ENCODE measurements around the gene GPR84. TPM values are rescaled to one million over a fixed set of nuclear protein-coding genes. Genes with fewer than 3 reads are reported as not detected.

Gene GPR84
- total and polyA plus RNA-seq, 10 of the 15 experiments (the other 5 are each of a cell fraction or from before 2014, with no cell fraction given), result 0.37 to 4.7 (median 2.6) TPM

DNA sequence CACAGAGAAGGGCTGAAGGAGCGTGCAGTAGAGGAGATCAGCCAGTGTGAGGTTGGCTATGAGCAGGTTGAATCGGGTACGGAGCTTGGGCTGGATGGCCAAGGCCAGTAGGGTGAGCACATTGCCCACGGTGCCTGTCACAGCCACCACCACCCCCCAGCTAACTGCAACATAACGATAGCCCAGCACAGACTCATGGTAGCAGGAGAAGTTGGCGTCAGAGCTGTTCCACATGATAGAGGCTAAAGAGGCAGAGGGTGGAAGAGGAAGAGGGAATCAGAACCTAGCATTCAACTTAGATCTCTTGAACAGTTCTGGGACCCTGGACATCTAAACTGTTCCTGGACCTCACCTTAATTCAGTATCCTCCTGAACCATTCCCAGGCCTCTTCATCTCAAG is 668 bp downstream of the GPR84 start:
- Histone ChIP-seq H3K9me3 (replicated peaks; ENCODE audit: control insufficient read depth, insufficient read depth, low read length) (no peaks in the 10 kb centered on the region), H3K79me2 (ENCODE audit: control insufficient read depth, insufficient read depth, low read length) (no peaks in the 10 kb centered on the region), H3K27me3 (replicated peaks in 1 of 2; ENCODE audit: control insufficient read depth in 2 of 2, insufficient read depth in 2 of 2, low read length in 1 of 2) (no peaks in the 10 kb centered on the region), H3K36me3 (ENCODE audit: control insufficient read depth in 2 of 2, insufficient read depth in 2 of 2, low read length in 1 of 2) (no peaks in the 10 kb centered on the region), H3K4me2 (ENCODE audit: control insufficient read depth, insufficient read depth) (peak overlapping the region; percentile 74), H2AFZ (ENCODE audit: control insufficient read depth, low read depth, low read length) (no peak overlapping the region), H3K4me1 (ENCODE audit: control insufficient read depth, insufficient read depth, low read length) (peaks cover 30% of the 10 kb centered on the region), H3K9ac (ENCODE audit: control insufficient read depth, insufficient read depth, low read length) (peak overlapping the region; percentile 19; the same call in 1 of the 2 replicates), H4K20me1 (ENCODE audit: control insufficient read depth, insufficient read depth) (no peaks in the 10 kb centered on the region), H3K27ac (ENCODE audit: control insufficient read depth, insufficient read depth) (peak overlapping the region; percentile 49), H3K4me3 (0 out of 2 replicates have a peak overlapping the region, but pooled peaks have one; percentile 47)
- TF ChIP-seq SREBF1 (IDR thresholded peaks at IDR 0.05; ENCODE audit: low read length) (no peak), ZSCAN29 (IDR thresholded peaks at IDR 0.05) (no peak), KAT2A (conservative IDR thresholded peaks at IDR 0.05; ENCODE audit: control insufficient read depth, low read depth, low read length) (no peak), MEF2B (IDR thresholded peaks at IDR 0.05; ENCODE audit: partially characterized antibody, poor library complexity, severe bottlenecking) (no peak), NRF1 (conservative IDR thresholded peaks at IDR 0.05; ENCODE audit: low read depth, low read length) (no peak), BMI1 (IDR thresholded peaks at IDR 0.05; ENCODE audit: borderline replicate concordance) (no peak), CHD2 (IDR thresholded peaks at IDR 0.05; ENCODE audit: borderline replicate concordance, low read depth, low read length) (no peak), EZH2 (IDR thresholded peaks at IDR 0.05; ENCODE audit: borderline replicate concordance, control insufficient read depth, low read depth, low read length) (no peak)
- TF ChIP-seq, protein P1, sequence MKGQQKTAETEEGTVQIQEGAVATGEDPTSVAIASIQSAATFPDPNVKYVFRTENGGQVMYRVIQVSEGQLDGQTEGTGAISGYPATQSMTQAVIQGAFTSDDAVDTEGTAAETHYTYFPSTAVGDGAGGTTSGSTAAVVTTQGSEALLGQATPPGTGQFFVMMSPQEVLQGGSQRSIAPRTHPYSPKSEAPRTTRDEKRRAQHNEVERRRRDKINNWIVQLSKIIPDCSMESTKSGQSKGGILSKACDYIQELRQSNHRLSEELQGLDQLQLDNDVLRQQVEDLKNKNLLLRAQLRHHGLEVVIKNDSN (IDR thresholded peaks at IDR 0.05; ENCODE audit: borderline replicate concordance, extremely low read length, insufficient read depth, low read depth, low read length), result no peak
- TF ChIP-seq, protein P2, sequence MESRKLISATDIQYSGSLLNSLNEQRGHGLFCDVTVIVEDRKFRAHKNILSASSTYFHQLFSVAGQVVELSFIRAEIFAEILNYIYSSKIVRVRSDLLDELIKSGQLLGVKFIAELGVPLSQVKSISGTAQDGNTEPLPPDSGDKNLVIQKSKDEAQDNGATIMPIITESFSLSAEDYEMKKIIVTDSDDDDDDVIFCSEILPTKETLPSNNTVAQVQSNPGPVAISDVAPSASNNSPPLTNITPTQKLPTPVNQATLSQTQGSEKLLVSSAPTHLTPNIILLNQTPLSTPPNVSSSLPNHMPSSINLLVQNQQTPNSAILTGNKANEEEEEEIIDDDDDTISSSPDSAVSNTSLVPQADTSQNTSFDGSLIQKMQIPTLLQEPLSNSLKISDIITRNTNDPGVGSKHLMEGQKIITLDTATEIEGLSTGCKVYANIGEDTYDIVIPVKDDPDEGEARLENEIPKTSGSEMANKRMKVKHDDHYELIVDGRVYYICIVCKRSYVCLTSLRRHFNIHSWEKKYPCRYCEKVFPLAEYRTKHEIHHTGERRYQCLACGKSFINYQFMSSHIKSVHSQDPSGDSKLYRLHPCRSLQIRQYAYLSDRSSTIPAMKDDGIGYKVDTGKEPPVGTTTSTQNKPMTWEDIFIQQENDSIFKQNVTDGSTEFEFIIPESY (IDR thresholded peaks at IDR 0.05), result no peak
- TF ChIP-seq, protein P3, sequence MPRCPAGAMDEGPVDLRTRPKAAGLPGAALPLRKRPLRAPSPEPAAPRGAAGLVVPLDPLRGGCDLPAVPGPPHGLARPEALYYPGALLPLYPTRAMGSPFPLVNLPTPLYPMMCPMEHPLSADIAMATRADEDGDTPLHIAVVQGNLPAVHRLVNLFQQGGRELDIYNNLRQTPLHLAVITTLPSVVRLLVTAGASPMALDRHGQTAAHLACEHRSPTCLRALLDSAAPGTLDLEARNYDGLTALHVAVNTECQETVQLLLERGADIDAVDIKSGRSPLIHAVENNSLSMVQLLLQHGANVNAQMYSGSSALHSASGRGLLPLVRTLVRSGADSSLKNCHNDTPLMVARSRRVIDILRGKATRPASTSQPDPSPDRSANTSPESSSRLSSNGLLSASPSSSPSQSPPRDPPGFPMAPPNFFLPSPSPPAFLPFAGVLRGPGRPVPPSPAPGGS (IDR thresholded peaks at IDR 0.05; ENCODE audit: borderline replicate concordance, insufficient read depth, low read depth, low read length, poor library complexity, severe bottlenecking), result no peak
- FAIRE-seq (peak; percentile 61), DNase-seq (ENCODE audit: low read depth, low spot score) (no peak), ATAC-seq (no peak)
- in situ Hi-C loops (cut with MboI), result loop anchor here (5.0 to 10.0 kb wide), 3 partner anchors 66 to 339 kb away; partner anchors contain the start of gene HOXC6
- BruUV-seq (replicated peaks), result TSS peak; percentile 89
- RAD21 ChIA-PET (ENCODE audit: unreplicated experiment), result interaction anchor here (0.6 to 1.1 kb wide), 2 partner anchors 111 to 143 kb away, joined by 3 to 6 read pairs; no protein-coding TSS in a partner anchor
- WGBS (ENCODE audit: insufficient coverage, insufficient replicate concordance, low lambda C conversion rate, missing lambda C conversion rate), result 75% methylated on average over 6 of the region's 6 CpGs
- POLR2A ChIA-PET, result interaction anchor here (1.0 kb wide), 1 partner anchor 39 kb away, joined by 4 read pairs; the partner anchor contains the start of gene COPZ1
- CTCF ChIA-PET, result interaction anchor here (1.1 to 8.6 kb wide), 12 partner anchors 11 to 149 kb away, joined by 3 to 116 read pairs (median 34); partner anchors contain the start of genes HNRNPA1 and ZNF385A
- intact Hi-C loops (cut with micrococcal nuclease; ENCODE audit: unreplicated experiment), result no loop called here
- SMC1A ChIA-PET (ENCODE audit: uncharacterized antibody, unreplicated experiment), result interaction anchor here (1.1 to 1.2 kb wide), 2 partner anchors 26 to 27 kb away, joined by 3 read pairs; no protein-coding TSS in a partner anchor

Measured in GM12878 (cell line).